Ascending aorta (tissue), 2 donors: ENCODE data around the gene KIRREL2. TPM values are rescaled to one million over a fixed set of nuclear protein-coding genes. Genes with fewer than 3 reads are reported as not detected.

Experiments
- DNase-seq, 2 donors: peaks; one replicate each; pipeline ENCODE4 v3.0.0-alpha.2; 2019; ENCODE audit warnings: low spot score in 2 of 2
- H3K27ac ChIP-seq, 2 donors: fragments of 200-600 bp; sonication (generic); one replicate each; pipeline ENCODE4 v1.5.1; 2016 to 2017; ENCODE audit warnings: mild to moderate bottlenecking in 1 of 2
- H3K27me3 ChIP-seq: fragments of 200-600 bp; sonication (generic); one replicate; pipeline ENCODE4 v1.5.1; 2017
- H3K36me3 ChIP-seq, 2 donors: fragments of 200-600 bp; sonication (generic); one replicate each; pipeline ENCODE4 v1.5.1; 2016
- H3K4me1 ChIP-seq, 2 donors: fragments of 200-600 bp; sonication (generic); one replicate each; pipeline ENCODE4 v1.5.1; 2016 to 2017; ENCODE audit warnings: mild to moderate bottlenecking in 1 of 2
- H3K4me3 ChIP-seq, 2 donors: fragments of 200-600 bp; sonication (generic); one replicate each; pipeline ENCODE4 v1.5.1; 2016 to 2017; ENCODE audit warnings: mild to moderate bottlenecking in 1 of 2
- H3K9me3 ChIP-seq, 2 donors: fragments of 200-600 bp; sonication (generic); one replicate each; pipeline ENCODE4 v1.5.1; 2016
- CTCF ChIP-seq, 3 experiments: fragments of 200-600 bp in 2 of 3; fragments of 450-650 bp in 1 of 3; sonication (generic) in 2 of 3; IDR thresholded peaks; one replicate each; pipeline ENCODE4 v1.5.1; 2016 to 2019; ENCODE audit warnings: antibody characterized with exemption in 3 of 3, mild to moderate bottlenecking in 1 of 3, moderate library complexity in 1 of 3
- intact Hi-C: fragments of 100-400 bp; cut with DNase I; formaldehyde crosslinking; loops from one replicate; pipeline ENCODE4 v1.15.1; 2023
- total RNA-seq: library from RNA; depleted of rRNA; stranded (reverse); fragments of >200 nt; gene quantifications from one replicate; pipeline ENCODE4 v1.1.0, GENCODE V29; 2016

KIRREL2 gene
- total RNA-seq, 1 donor from 2014 or later: not detected

- intact Hi-C loops: no loop called here
- TF ChIP-seq CTCF (IDR thresholded peaks at IDR 0.05): no peak
- no peak for DNase-seq
- Histone ChIP-seq H3K27me3 (peaks cover 5% of the 10 kb centered on the region), H3K36me3 (no peaks in the 10 kb centered on the region), H3K4me1 (peaks cover 0 to 5% of the 10 kb centered on the region in 2 donors), H3K27ac (no peak overlapping the region), H3K4me3 (no peak overlapping the region), H3K9me3 (no peaks in the 10 kb centered on the region)
Measured at GRCh38 chr19:35858311-35858710, 1.6 kb downstream of the KIRREL2 start.

GRCh38 chr19:35859414-35859813 is 2.7 kb downstream of the KIRREL2 start:
- no peaks in the 10 kb centered on the region for H3K36me3 ChIP-seq
- peaks cover 5% of the 10 kb centered on the region for H3K27me3 ChIP-seq
- H3K4me3 ChIP-seq: no peak overlapping the region
- TF ChIP-seq CTCF (IDR thresholded peaks at IDR 0.05): no peak
- H3K9me3 ChIP-seq: no peaks in the 10 kb centered on the region
- intact Hi-C loops: no loop called here
- H3K4me1 ChIP-seq: peaks cover 0 to 5% of the 10 kb centered on the region in 2 donors
- no peak overlapping the region for H3K27ac ChIP-seq
- no peak for DNase-seq

GRCh38 chr19:35860436-35860817 is 3.7 kb downstream of the KIRREL2 start:
- no peaks in the 10 kb centered on the region for H3K36me3 ChIP-seq
- H3K9me3 ChIP-seq: no peaks in the 10 kb centered on the region
- no peak overlapping the region for H3K27ac ChIP-seq
- no peak for TF ChIP-seq CTCF (IDR thresholded peaks at IDR 0.05)
- peaks cover 5% of the 10 kb centered on the region for H3K27me3 ChIP-seq
- peaks cover 0 to 5% of the 10 kb centered on the region in 2 donors for H3K4me1 ChIP-seq
- no peak for DNase-seq
- intact Hi-C loops: no loop called here
- H3K4me3 ChIP-seq: no peak overlapping the region

- DNase-seq: no peak
- no peak for TF ChIP-seq CTCF (IDR thresholded peaks at IDR 0.05)
- Histone ChIP-seq H3K27ac (no peak overlapping the region), H3K36me3 (no peaks in the 10 kb centered on the region), H3K4me1 (peaks cover 0 to 5% of the 10 kb centered on the region in 2 donors), H3K4me3 (no peak overlapping the region), H3K27me3 (peaks cover 2% of the 10 kb centered on the region), H3K9me3 (no peaks in the 10 kb centered on the region)
- intact Hi-C loops: no loop called here
Measured at GRCh38 chr19:35860818-35861639, 4.3 kb downstream of the KIRREL2 start.

GRCh38 chr19:35861640-35862160 is 5.0 kb downstream of the KIRREL2 start:
- TF ChIP-seq CTCF (IDR thresholded peaks at IDR 0.05): no peak

More at GRCh38 chr19:35861640-35862160, 5.0 kb downstream of the KIRREL2 start:
- H3K4me1 ChIP-seq: peaks cover 0 to under 1% of the 10 kb centered on the region in 2 donors
- no peak overlapping the region for H3K4me3 ChIP-seq
- H3K27ac ChIP-seq: no peak overlapping the region
- DNase-seq: no peak
- H3K36me3 ChIP-seq: no peaks in the 10 kb centered on the region
- intact Hi-C loops: no loop called here
- H3K9me3 ChIP-seq: no peaks in the 10 kb centered on the region
- H3K27me3 ChIP-seq: no peaks in the 10 kb centered on the region
